K562 (cell line): ENCODE results near the gene FBLN2. TPM values are rescaled to one million over a fixed set of nuclear protein-coding genes. Genes with fewer than 3 reads are reported as not detected.
A peak's percentile ranks its signal among the peaks of the same experiment; 100 is the strongest.

Experiments used
- ATAC-seq: fragments of 200-7000 bp; cut with Tn5 transposase; 3 replicates; pipeline ENCODE4 v1.9.1; 2020; ENCODE audit warnings: moderate library complexity
- BruUV-seq: library from RNA; stranded (reverse); fragments of 400-500 nt; replicated peaks from 2 replicates; lab custom pipeline; 2021; lab: Mats Ljungman, UMichigan
- CTCF ChIA-PET: fragments of 300-600 bp; formaldehyde crosslinking; extraction: SDS; loops from one replicate; lab custom pipeline; 2021; ENCODE audit warnings: low intra/inter-chr PET ratio; lab: Yijun Ruan, JAX
- POLR2A ChIA-PET: fragments of 300-600, 350-650 bp; sonication (Branson Sonifier 250); formaldehyde crosslinking; extraction: SDS; loops from one replicate; lab custom pipeline; 2021; ENCODE audit warnings: antibody characterized with exemption, inconsistent platforms; lab: Yijun Ruan, JAX
- DNase-seq, 4 experiments: peaks; one replicate each; pipeline versions ENCODE4 v3.0.0 to v3.0.0-alpha.2; 2011 to 2018; ENCODE audit warnings: low spot score in 3 of 4, mixed read lengths in 3 of 4; ENCODE audit errors: extremely low read depth in 1 of 4
- FAIRE-seq: peaks from 2 replicates; lab custom pipeline; 2011; peaks lifted over from hg19 to GRCh38; lab: Jason Lieb, UNC
- H2AFZ ChIP-seq: 2 replicates; pipeline ENCODE4 v1.6.0; 2011; ENCODE audit warnings: low read depth, low read length, control low read depth, inconsistent platforms
- H3K27ac ChIP-seq: fragments of 200-600 bp; 3 replicates; pipeline ENCODE4 v1.8.0; 2011; ENCODE audit warnings: low read depth, mild to moderate bottlenecking, control low read depth, inconsistent platforms, low read length, moderate library complexity, mixed read lengths; ENCODE audit errors: extremely low read depth
- H3K27me3 ChIP-seq, 2 experiments: fragments of 300-600 bp in 1 of 2; 2 replicates in 1 of 2; 3 replicates in 1 of 2; pipeline versions ENCODE4 v1.6.0 to v1.8.0; 2011; ENCODE audit warnings: inconsistent platforms in 2 of 2, low read length in 2 of 2, mild to moderate bottlenecking in 1 of 2, mixed read lengths in 1 of 2, moderate library complexity in 1 of 2; ENCODE audit not compliant: control insufficient read depth in 2 of 2, insufficient read depth in 2 of 2
- H3K36me3 ChIP-seq: fragments of 300-600 bp; 3 replicates; pipeline ENCODE4 v1.8.0; 2011; ENCODE audit warnings: mild to moderate bottlenecking, low read length, inconsistent platforms; ENCODE audit not compliant: control insufficient read depth, insufficient read depth
- H3K4me1 ChIP-seq, 2 experiments: fragments of 200-600 bp in 1 of 2; replicated peaks in 1 of 2; 2 replicates in 1 of 2; 3 replicates in 1 of 2; pipeline versions ENCODE4 v1.5.1 to v1.8.0; 2011; ENCODE audit warnings: inconsistent platforms in 2 of 2, low read length in 2 of 2, mild to moderate bottlenecking in 1 of 2, mixed read lengths in 1 of 2, moderate library complexity in 1 of 2; ENCODE audit not compliant: control insufficient read depth in 2 of 2, insufficient read depth in 2 of 2
- H3K4me2 ChIP-seq: 2 replicates; pipeline ENCODE4 v1.6.1; 2011; ENCODE audit warnings: low read length, control low read depth, inconsistent platforms, mixed read lengths; ENCODE audit not compliant: insufficient read depth
- H3K4me3 ChIP-seq: fragments of 200-600 bp; sonication (generic), shearing (Covaris generic); 2 replicates; pipeline ENCODE4 v1.5.1; 2016; ENCODE audit warnings: control low read depth, inconsistent platforms
- H3K79me2 ChIP-seq: fragments of 200-600 bp; 3 replicates; pipeline ENCODE4 v1.8.0; 2011; ENCODE audit warnings: low read length, inconsistent platforms; ENCODE audit not compliant: control insufficient read depth, insufficient read depth
- H3K9ac ChIP-seq, 2 experiments: 2 replicates each; pipeline versions ENCODE4 v1.6.0 to v1.6.1; 2011; ENCODE audit warnings: low read depth in 2 of 2, low read length in 2 of 2, control low read depth in 1 of 2, inconsistent platforms in 1 of 2, mild to moderate bottlenecking in 1 of 2, mixed read lengths in 1 of 2; ENCODE audit not compliant: insufficient read depth in 1 of 2
- H3K9me1 ChIP-seq: one replicate; pipeline ENCODE4 v1.6.0; 2011; ENCODE audit warnings: inconsistent platforms, mild to moderate bottlenecking, low read length, moderate library complexity; ENCODE audit not compliant: control insufficient read depth, insufficient read depth
- H3K9me3 ChIP-seq: replicated peaks from 2 replicates; pipeline ENCODE4 v1.5.1; 2011; ENCODE audit warnings: low read depth, low read length, inconsistent platforms; ENCODE audit not compliant: control insufficient read depth, insufficient read depth
- H4K20me1 ChIP-seq: replicated peaks from 2 replicates; pipeline ENCODE4 v1.6.1; 2011; ENCODE audit warnings: low read length, inconsistent platforms, mixed read lengths; ENCODE audit not compliant: control insufficient read depth, insufficient read depth
- GABPB1 ChIP-seq: sonication (generic); formaldehyde crosslinking; IDR thresholded peaks from 2 replicates; pipeline ENCODE4 v1.8.0; 2022; ENCODE audit warnings: mild to moderate bottlenecking, missing genetic modification reagents
- HDGF ChIP-seq: fragments of 450-650 bp; IDR thresholded peaks from 2 replicates; pipeline ENCODE4 v1.6.1; 2016
- HOXB6 ChIP-seq: fragments of 250-450 bp; sonication (Bioruptor Pico); IDR thresholded peaks from 2 replicates; pipeline ENCODE4 v1.5.1; 2022; ENCODE audit warnings: mild to moderate bottlenecking, borderline replicate concordance
- KAT7 ChIP-seq: sonication (generic); formaldehyde crosslinking; IDR thresholded peaks from 2 replicates; pipeline ENCODE4 v1.8.0; 2022; ENCODE audit warnings: missing genetic modification reagents, mild to moderate bottlenecking, borderline replicate concordance
- NFE2 ChIP-seq: IDR thresholded peaks from 2 replicates; pipeline ENCODE4 v1.6.1; 2014; ENCODE audit warnings: antibody characterized with exemption, low read depth
- STAT5B ChIP-seq: fragments of 250-450 bp; sonication (Bioruptor Pico); IDR thresholded peaks from 2 replicates; pipeline ENCODE4 v1.8.0; 2021; ENCODE audit warnings: mild to moderate bottlenecking, inconsistent platforms
- TCF3 ChIP-seq: sonication (generic); formaldehyde crosslinking; IDR thresholded peaks from 2 replicates; pipeline ENCODE4 v1.4.0; 2020; ENCODE audit warnings: mild to moderate bottlenecking, missing genetic modification reagents
- TGIF2 ChIP-seq: sonication (generic); formaldehyde crosslinking; IDR thresholded peaks from 2 replicates; pipeline ENCODE4 v1.8.1; 2022; ENCODE audit warnings: mild to moderate bottlenecking, missing genetic modification reagents, moderate library complexity
- ZNF146 ChIP-seq: IDR thresholded peaks from one replicate; pipeline ENCODE4 v1.6.1; 2018; ENCODE audit warnings: missing compliant biosample characterization; ENCODE audit not compliant: unreplicated experiment
- ZNF212 ChIP-seq: fragments of 450-650 bp; formaldehyde crosslinking; IDR thresholded peaks from 2 replicates; pipeline ENCODE4 v1.4.0; 2020; ENCODE audit warnings: mild to moderate bottlenecking
- ZNF23 ChIP-seq: fragments of 250-450 bp; sonication (Bioruptor Pico); IDR thresholded peaks from 2 replicates; pipeline ENCODE4 v1.4.0; 2020; ENCODE audit warnings: mild to moderate bottlenecking
- ZNF24 ChIP-seq: fragments of 450-650 bp; IDR thresholded peaks from 2 replicates; pipeline ENCODE4 v1.6.1; 2016
- WGBS: fragments of 100-300 bp; shearing (Covaris generic); methylation state at CpG from one replicate; pipeline ENCODE4 v1.1.6; 2016; ENCODE audit warnings: low coverage, mixed read lengths; ENCODE audit not compliant: insufficient coverage; ENCODE audit errors: missing lambda C conversion rate; 5-methylcytosine and 5-hydroxymethylcytosine counted together
- in situ Hi-C: fragments of 300-500 bp; cut with MboI; formaldehyde crosslinking; loops from 4 replicates; pipeline ENCODE4 v1.15.0; 2018; ENCODE audit warnings: inconsistent platforms, mixed read lengths
- intact Hi-C: fragments of 100-400 bp; cut with micrococcal nuclease; formaldehyde crosslinking; loops from 2 replicates; pipeline ENCODE4 v1.14.2; 2022
- polyA plus RNA-seq, 8 experiments: library from polyadenylated mRNA; depleted of rRNA in 4 of 8; stranded (reverse) in 5 of 8; unstranded in 3 of 8; fragments of >200 nt; fragmentation: Nextera tagmentation in 2 of 8; fragmentation: Illumina TruSeq in 1 of 8; extraction: Ambion mirVana in 2 of 8; extraction: Trizol in 1 of 8; gene quantifications; 2 replicates each; pipeline versions ENCODE4 v1.2.1 to v1.2.3, GENCODE V29; 2011 to 2014; ENCODE audit warnings: inconsistent platforms in 1 of 8, missing spikeins in 1 of 8
- total RNA-seq, 7 experiments: library from RNA; depleted of rRNA in 6 of 7; stranded (reverse); fragments of >200 nt in 6 of 7; fragmentation: Illumina TruSeq in 2 of 7; extraction: Trizol in 2 of 7; gene quantifications; 2 replicates each; pipeline versions ENCODE4 v1.2.1 to v1.2.3, GENCODE V29; 2011 to 2021; ENCODE audit warnings: low replicate concordance in 1 of 7
- TF ChIP-seq, protein P1 (sequence below): fragments of 250-450 bp; sonication (Bioruptor Pico); IDR thresholded peaks from 2 replicates; pipeline ENCODE4 v1.5.0; 2021

FBLN2 gene
- total and polyA plus RNA-seq, 9 of the 15 experiments (the other 6 are each of a cell fraction or from before 2014, with no cell fraction given) = 0.03 to 0.10 (median 0.04) TPM; not detected in 6

- no peak for TF ChIP-seq TGIF2
- no peak for TF ChIP-seq ZNF23
- no peak for TF ChIP-seq TCF3 (CRISPR knock-in tag)
- no peak for TF ChIP-seq ZNF212
- TF ChIP-seq, all 486 proteins: peak for 4
Observed at GRCh38 chr3:13520326-13520880, 28.5 kb upstream of the FBLN2 start (continued).

- no peaks in the 10 kb centered on the region for H3K9me1 ChIP-seq
- 3% methylated on average over 6 of the region's 6 CpGs for WGBS
- H3K27me3 ChIP-seq = peaks cover 43 to 62% of the 10 kb centered on the region in 2 experiments
- in situ Hi-C loops = no loop called here
- peaks cover 0 to 19% of the 10 kb centered on the region in 2 experiments; a peak in 2 of 5 replicates for H3K4me1 ChIP-seq
- H3K27ac ChIP-seq = no peak overlapping the region
- intact Hi-C loops = no loop called here
- TF ChIP-seq ZNF146 (peak; percentile 66), STAT5B (CRISPR knock-in tag) (no peak), HDGF (no peak), KAT7 (CRISPR knock-in tag) (no peak), ZNF24 (no peak), NFE2 (no peak), GABPB1 (no peak), HOXB6 (CRISPR knock-in tag) (no peak)
- TF ChIP-seq, protein P1, sequence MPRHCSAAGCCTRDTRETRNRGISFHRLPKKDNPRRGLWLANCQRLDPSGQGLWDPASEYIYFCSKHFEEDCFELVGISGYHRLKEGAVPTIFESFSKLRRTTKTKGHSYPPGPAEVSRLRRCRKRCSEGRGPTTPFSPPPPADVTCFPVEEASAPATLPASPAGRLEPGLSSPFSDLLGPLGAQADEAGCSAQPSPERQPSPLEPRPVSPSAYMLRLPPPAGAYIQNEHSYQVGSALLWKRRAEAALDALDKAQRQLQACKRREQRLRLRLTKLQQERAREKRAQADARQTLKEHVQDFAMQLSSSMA (CRISPR knock-in tag) = no peak
- FAIRE-seq = no peak
- ChIA-PET CTCF (no interaction called here), POLR2A (interaction anchor here (0.7 kb wide), 1 partner anchor 47 kb away, joined by 3 read pairs; no protein-coding TSS in a partner anchor)
- H3K36me3 ChIP-seq = no peaks in the 10 kb centered on the region
- no peak overlapping the region for H3K4me3 ChIP-seq
- no peaks in the 10 kb centered on the region for H3K79me2 ChIP-seq
- H3K9ac ChIP-seq = no peak overlapping the region
- H3K4me2 ChIP-seq = no peak overlapping the region
- no peak overlapping the region for H2AFZ ChIP-seq
- ATAC-seq = no peak
- no TSS peak for BruUV-seq
- no peaks in the 10 kb centered on the region for H3K9me3 ChIP-seq
- no peaks in the 10 kb centered on the region; the same call in 1 of the 2 replicates for H4K20me1 ChIP-seq
- no peak for DNase-seq
Observed at GRCh38 chr3:13521309-13521708, 27.6 kb upstream of the FBLN2 start.
